Transverse colon (tissue), 4 donors: ENCODE data around the gene FIG4. TPM values are rescaled to one million over a fixed set of nuclear protein-coding genes. Genes with fewer than 3 reads are reported as not detected.

Experiments used
- DNase-seq: peaks from one replicate; pipeline ENCODE4 v3.0.0-alpha.2; 2019
- H3K27ac ChIP-seq, 4 donors: fragments of 200-600 bp; sonication (generic); 2 replicates each; pipeline ENCODE4 v1.5.1; 2016 to 2018; ENCODE audit warnings: inconsistent platforms in 4 of 4
- H3K27me3 ChIP-seq: fragments of 200-600 bp; sonication (generic); 2 replicates; pipeline ENCODE4 v1.5.1; 2017; ENCODE audit warnings: inconsistent platforms
- H3K36me3 ChIP-seq, 4 donors: fragments of 200-600 bp; sonication (generic); 2 replicates each; pipeline ENCODE4 v1.5.1; 2017 to 2019; ENCODE audit warnings: inconsistent platforms in 4 of 4
- H3K4me1 ChIP-seq, 4 donors: fragments of 200-600 bp; sonication (generic); 2 replicates each; pipeline ENCODE4 v1.5.1; 2017 to 2020; ENCODE audit warnings: inconsistent platforms in 4 of 4
- H3K4me3 ChIP-seq, 4 donors: fragments of 200-600 bp; sonication (generic); 1 replicate in 1 of 4; 2 replicates in 3 of 4; pipeline versions ENCODE4 v1.5.1 to v1.6.1; 2017 to 2019; ENCODE audit warnings: inconsistent platforms in 4 of 4
- H3K9me3 ChIP-seq, 2 donors: fragments of 200-600 bp; sonication (generic); 2 replicates each; pipeline ENCODE4 v1.5.1; 2017 to 2019; ENCODE audit warnings: inconsistent platforms in 2 of 2
- EP300 ChIP-seq: sonication (generic); formaldehyde crosslinking; IDR thresholded peaks from one replicate; pipeline ENCODE4 v1.6.1; 2017; ENCODE audit warnings: antibody characterized with exemption, low read depth
- POLR2A ChIP-seq: fragments of 450-650 bp; IDR thresholded peaks from one replicate; pipeline ENCODE4 v1.6.1; 2016; ENCODE audit warnings: antibody characterized with exemption, mild to moderate bottlenecking, moderate library complexity
- POLR2AphosphoS5 ChIP-seq, 3 donors: sonication (generic); formaldehyde crosslinking; IDR thresholded peaks; one replicate each; pipeline ENCODE4 v1.6.1; 2016; ENCODE audit warnings: antibody characterized with exemption in 3 of 3
- WGBS, 2 donors: methylation state at CpG; one replicate each; pipeline ENCODE4 v1.1.5; 2018; ENCODE audit warnings: low coverage in 1 of 2; 5-methylcytosine and 5-hydroxymethylcytosine counted together
- in situ Hi-C, 4 donors: fragments of 200-750 bp; cut with MboI; loops; one replicate each; pipeline versions ENCODE4 v1.15.0 to v1.15.1; 2017; ENCODE audit warnings: low sequenced_read_pairs in 3 of 4, low pct_ligation_motif_present in 1 of 4, low pct_unique_long_range_greater_than_20kb in 1 of 4
- intact Hi-C: fragments of 100-400 bp; cut with DNase I; formaldehyde crosslinking; loops from one replicate; pipeline ENCODE4 v1.15.1; 2023; ENCODE audit warnings: low total_unique reads
- total RNA-seq, 4 donors: library from RNA; depleted of rRNA; stranded (reverse); fragments of >200 nt; gene quantifications; one replicate each; pipeline ENCODE4 v1.1.0, GENCODE V29; 2016
- TF ChIP-seq, protein P1 (sequence below), 5 experiments: fragments of 200-600 bp in 3 of 5; fragments of 450-650 bp in 2 of 5; sonication (generic) in 3 of 5; IDR thresholded peaks; 1 replicate in 2 of 5; 2 replicates in 3 of 5; pipeline ENCODE4 v1.5.1; 2016 to 2017; ENCODE audit warnings: antibody characterized with exemption in 5 of 5, inconsistent platforms in 3 of 5, mild to moderate bottlenecking in 2 of 5, moderate library complexity in 1 of 5

FIG4 gene
- total RNA-seq, 4 donors from 2014 or later, result 3.7 to 21.6 (median 15.2) TPM

DNA sequence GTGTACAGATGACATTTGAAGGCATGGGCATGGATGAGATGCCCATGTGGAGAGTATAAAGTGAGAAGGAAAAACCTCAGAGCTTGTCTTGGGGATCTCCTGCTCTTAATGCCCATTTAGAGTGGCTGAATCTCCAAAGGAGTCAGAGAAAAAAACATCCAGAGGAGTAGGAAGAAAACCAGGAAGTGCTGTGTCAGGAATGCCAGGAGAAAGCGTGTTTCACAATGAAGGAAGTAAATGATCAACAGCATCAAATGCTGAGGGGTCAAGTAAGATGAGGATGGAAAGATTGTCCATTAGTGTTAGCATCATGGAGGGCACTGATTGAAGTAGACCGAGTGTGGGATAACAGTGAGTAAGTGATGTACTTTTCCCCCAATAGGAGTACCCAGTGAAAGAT, 56.1 kb downstream of the FIG4 start:
- no peak for DNase-seq
- H3K36me3 ChIP-seq, result peaks cover 0 to 8% (median 0%) of the 10 kb centered on the region in 4 donors
- in situ Hi-C loops (no loop called here), intact Hi-C loops (no loop called here)
- WGBS, 2 donors, result 79 to 94% methylated on average over 2 of the region's 2 CpGs
- H3K27me3 ChIP-seq, result no peaks in the 10 kb centered on the region
- H3K4me3 ChIP-seq, result no peak overlapping the region
- TF ChIP-seq POLR2A (no peak), EP300 (no peak), POLR2AphosphoS5 (IDR thresholded peaks at IDR 0.05) (no peak)
- H3K4me1 ChIP-seq, result no peaks in the 10 kb centered on the region
- no peak overlapping the region for H3K27ac ChIP-seq
- H3K9me3 ChIP-seq, result no peaks in the 10 kb centered on the region

DNA sequence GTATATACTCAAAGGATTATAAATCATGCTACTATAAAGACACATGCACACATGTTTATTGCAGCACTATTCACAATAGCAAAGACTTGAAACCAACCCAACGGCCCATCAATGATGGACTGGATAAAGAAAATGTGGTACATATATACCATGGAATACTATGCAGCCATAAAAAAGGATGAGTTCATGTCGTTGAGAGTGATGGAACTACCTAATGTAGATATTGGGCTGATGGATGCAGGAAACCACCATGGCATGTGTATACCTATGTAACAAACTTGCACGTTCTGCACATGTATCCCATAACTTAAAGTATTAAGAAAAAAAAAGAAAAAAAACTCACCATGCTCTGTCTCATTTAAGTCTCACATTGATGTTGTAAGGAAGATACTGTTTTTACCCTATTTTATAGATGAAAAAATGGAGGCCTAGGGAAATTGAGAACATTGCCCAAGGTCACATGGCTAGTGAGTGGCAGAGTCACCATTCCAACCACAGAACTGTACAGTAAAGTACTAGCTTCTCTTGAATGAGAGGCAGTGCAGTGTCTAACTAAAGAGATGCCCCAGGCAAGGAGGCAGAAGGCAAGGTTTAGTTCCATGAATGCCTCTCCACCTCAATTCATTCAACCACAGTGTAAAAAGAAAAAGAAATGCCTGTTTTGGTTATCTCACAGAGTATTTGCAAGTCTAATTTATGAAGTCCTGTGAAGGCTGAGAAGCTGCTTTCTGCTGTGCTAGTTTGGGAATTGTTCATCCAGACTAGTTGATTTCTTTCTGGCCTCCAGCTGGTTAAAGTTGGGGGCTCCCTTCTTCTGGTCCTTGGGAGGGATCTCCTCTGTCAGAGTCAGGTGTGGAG, 68.2 kb downstream of the FIG4 start:
- intact Hi-C loops, result no loop called here
- Histone ChIP-seq H3K27ac (no peak overlapping the region), H3K27me3 (no peaks in the 10 kb centered on the region), H3K9me3 (peaks cover 0 to 5% of the 10 kb centered on the region in 2 donors), H3K36me3 (no peaks in the 10 kb centered on the region), H3K4me1 (peaks cover 0 to 14% (median 5%) of the 10 kb centered on the region in 4 donors), H3K4me3 (no peak overlapping the region)
- no peak for DNase-seq
- WGBS, 2 donors, result 93 to 97% methylated on average over 3 of the region's 3 CpGs
- in situ Hi-C loops, result no loop called here
- TF ChIP-seq POLR2A (no peak), POLR2AphosphoS5 (IDR thresholded peaks at IDR 0.05) (no peak), EP300 (no peak)
- TF ChIP-seq, protein P1, sequence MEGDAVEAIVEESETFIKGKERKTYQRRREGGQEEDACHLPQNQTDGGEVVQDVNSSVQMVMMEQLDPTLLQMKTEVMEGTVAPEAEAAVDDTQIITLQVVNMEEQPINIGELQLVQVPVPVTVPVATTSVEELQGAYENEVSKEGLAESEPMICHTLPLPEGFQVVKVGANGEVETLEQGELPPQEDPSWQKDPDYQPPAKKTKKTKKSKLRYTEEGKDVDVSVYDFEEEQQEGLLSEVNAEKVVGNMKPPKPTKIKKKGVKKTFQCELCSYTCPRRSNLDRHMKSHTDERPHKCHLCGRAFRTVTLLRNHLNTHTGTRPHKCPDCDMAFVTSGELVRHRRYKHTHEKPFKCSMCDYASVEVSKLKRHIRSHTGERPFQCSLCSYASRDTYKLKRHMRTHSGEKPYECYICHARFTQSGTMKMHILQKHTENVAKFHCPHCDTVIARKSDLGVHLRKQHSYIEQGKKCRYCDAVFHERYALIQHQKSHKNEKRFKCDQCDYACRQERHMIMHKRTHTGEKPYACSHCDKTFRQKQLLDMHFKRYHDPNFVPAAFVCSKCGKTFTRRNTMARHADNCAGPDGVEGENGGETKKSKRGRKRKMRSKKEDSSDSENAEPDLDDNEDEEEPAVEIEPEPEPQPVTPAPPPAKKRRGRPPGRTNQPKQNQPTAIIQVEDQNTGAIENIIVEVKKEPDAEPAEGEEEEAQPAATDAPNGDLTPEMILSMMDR (IDR thresholded peaks at IDR 0.05), result no peak

DNA sequence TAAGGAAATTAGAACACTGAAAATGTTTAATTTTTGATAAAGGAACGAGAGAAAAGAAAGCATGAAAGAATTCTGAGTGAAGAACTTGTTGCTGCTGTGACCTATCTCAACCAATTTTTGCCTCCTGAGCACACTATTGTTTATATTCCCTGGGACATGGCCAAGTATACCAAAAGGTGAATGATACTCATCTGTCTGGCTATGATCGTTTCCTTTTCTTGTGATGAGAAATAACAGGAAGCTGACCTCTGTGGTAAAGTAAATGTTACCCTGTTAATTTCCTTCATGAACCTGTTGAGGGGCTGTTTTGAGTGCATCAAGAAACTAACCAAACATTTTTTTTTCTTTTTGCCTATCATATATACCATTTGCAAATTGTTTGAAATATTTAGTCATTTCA, 69.1 kb downstream of the FIG4 start:
- WGBS, 2 donors, result 26 to 31% methylated on average over 2 of the region's 2 CpGs

DNA sequence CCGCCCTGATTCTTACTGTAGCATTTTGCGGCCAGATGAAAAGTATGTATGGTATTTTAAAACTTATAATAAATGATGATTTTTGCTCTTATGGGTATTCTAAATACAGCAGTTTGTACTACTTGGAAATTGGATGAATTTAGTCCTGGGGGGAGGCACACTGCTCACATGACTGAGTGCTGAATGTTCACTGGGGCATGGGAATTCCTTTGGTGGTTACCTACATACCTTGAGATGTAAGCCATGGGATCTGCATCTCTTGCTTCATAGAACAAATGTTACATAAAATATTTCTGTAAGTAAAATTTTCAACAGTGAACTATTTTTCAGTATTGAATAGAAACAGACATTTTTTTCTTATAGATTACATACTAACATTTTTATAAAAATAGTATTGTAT, 71.1 kb downstream of the FIG4 start:
- no peak overlapping the region for H3K27ac ChIP-seq
- no peak for TF ChIP-seq POLR2AphosphoS5 (IDR thresholded peaks at IDR 0.05)
- TF ChIP-seq, protein P1 (IDR thresholded peaks at IDR 0.05), result no peak
- TF ChIP-seq POLR2A, result no peak
- TF ChIP-seq EP300, result no peak
- WGBS, 2 donors, result 80 to 94% methylated on average over 1 to 2 of the region's 2 CpGs
- intact Hi-C loops (no loop called here), in situ Hi-C loops (no loop called here)
- peaks cover 0 to 10% (median 4%) of the 10 kb centered on the region in 4 donors for H3K36me3 ChIP-seq
- DNase-seq, result no peak
- H3K4me3 ChIP-seq, result no peak overlapping the region
- peaks cover 0 to 14% (median 5%) of the 10 kb centered on the region in 4 donors for H3K4me1 ChIP-seq
- peaks cover 0 to 5% of the 10 kb centered on the region in 2 donors for H3K9me3 ChIP-seq
- H3K27me3 ChIP-seq, result no peaks in the 10 kb centered on the region

More for the DNA sequence above, 69.1 kb downstream of the FIG4 start:
- peaks cover 0 to 4% (median 1%) of the 10 kb centered on the region in 4 donors for H3K36me3 ChIP-seq
- no peak for TF ChIP-seq POLR2AphosphoS5 (IDR thresholded peaks at IDR 0.05)
- TF ChIP-seq, protein P1 (IDR thresholded peaks at IDR 0.05), result no peak
- no peak for TF ChIP-seq EP300
- no peak for TF ChIP-seq POLR2A
- H3K4me1 ChIP-seq, result peaks cover 0 to 14% (median 5%) of the 10 kb centered on the region in 4 donors
- no peak for DNase-seq
- H3K9me3 ChIP-seq, result peaks cover 0 to 5% of the 10 kb centered on the region in 2 donors
- in situ Hi-C loops, result no loop called here
- intact Hi-C loops, result no loop called here
- no peak overlapping the region for H3K4me3 ChIP-seq
- no peaks in the 10 kb centered on the region for H3K27me3 ChIP-seq
- H3K27ac ChIP-seq, result no peak overlapping the region
